ENCODE measurements around the gene MLIP.

The MLIP gene

DNA sequence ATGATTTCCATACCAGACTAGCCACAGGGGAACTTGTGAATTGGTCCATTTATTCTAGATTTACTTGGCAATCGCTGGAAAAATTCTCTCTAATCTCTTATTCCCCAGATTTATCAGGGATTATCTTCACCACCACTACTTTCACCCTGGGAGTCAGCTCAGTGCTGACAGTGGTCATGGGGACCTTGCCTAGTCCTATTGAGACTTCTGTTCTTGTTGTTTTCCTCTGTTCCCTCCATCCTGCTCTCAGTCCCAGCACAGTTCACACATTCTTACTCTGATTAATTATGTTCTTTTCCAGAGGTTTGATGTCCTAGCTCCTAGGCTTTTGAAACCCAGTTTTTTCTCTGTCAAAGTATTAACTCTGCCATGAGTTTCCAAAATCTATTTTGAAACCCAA lies 103.0 kb downstream of the MLIP start:
- no CpG with 5 or more reads among the region's 1 CpG for WGBS (ENCODE audit: extremely low coverage, insufficient coverage, insufficient read length)
- no peak overlapping the region for H3K9ac ChIP-seq (ENCODE audit: low read length)

DNA sequence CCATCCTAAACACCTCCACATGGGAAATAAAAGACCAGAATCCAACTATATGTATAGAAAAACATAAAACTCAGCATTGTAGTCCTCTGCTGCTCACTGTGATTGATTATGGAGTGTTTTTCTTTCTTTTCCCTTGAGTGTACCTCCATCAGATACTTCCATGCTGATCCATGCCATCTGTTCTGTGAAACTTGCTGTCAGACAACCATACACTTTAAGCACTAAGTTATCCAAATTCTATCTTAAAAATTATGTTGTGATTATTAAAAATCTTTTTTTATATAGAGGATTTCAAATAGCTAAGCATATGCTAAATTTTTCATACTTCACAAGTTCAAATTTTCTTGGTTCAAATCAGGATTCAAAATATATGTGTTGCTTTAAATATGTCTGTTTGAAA lies 105.1 kb downstream of the MLIP start:
- no peaks in the 10 kb centered on the region for H3K79me2 ChIP-seq (ENCODE audit: control insufficient read depth, insufficient read depth, low read length, poor library complexity)

More for the DNA sequence above, 103.0 kb downstream of the MLIP start:
- H3K23ac ChIP-seq (ENCODE audit: low read length), result no peak overlapping the region
- H3K27me3 ChIP-seq (ENCODE audit: insufficient read depth, low read length), result no peaks in the 10 kb centered on the region
- no peak overlapping the region for H3K4me2 ChIP-seq (ENCODE audit: low read length)
- H3K4me3 ChIP-seq (ENCODE audit: low read depth, low read length), result no peak overlapping the region
- H2AFZ ChIP-seq (ENCODE audit: insufficient read depth, low read length, poor library complexity), result no peak overlapping the region
- H4K8ac ChIP-seq (ENCODE audit: low read depth, low read length), result no peak overlapping the region
- H3K27ac ChIP-seq (ENCODE audit: low read depth, low read length), result no peak overlapping the region
- no peak overlapping the region for H2BK12ac ChIP-seq (ENCODE audit: low read length)
- H2BK5ac ChIP-seq (ENCODE audit: low read depth, low read length, poor library complexity), result no peak overlapping the region
- H3K14ac ChIP-seq (ENCODE audit: low read length), result no peak overlapping the region
- no peak overlapping the region for H4K12ac ChIP-seq (ENCODE audit: low read depth, low read length)
- no peak for DNase-seq
- no peak overlapping the region for H2BK120ac ChIP-seq (ENCODE audit: insufficient read depth, low read length, poor library complexity)
- H3K9me3 ChIP-seq (ENCODE audit: insufficient read depth, low read depth, low read length), result no peaks in the 10 kb centered on the region
- no peaks in the 10 kb centered on the region for H3K79me1 ChIP-seq (ENCODE audit: low read length)
- no peaks in the 10 kb centered on the region for H3K79me2 ChIP-seq (ENCODE audit: control insufficient read depth, insufficient read depth, low read length, poor library complexity)
- no peaks in the 10 kb centered on the region for H3K36me3 ChIP-seq (ENCODE audit: control insufficient read depth in 1 of 2, insufficient read depth in 2 of 2, low read length in 2 of 2)
- no peak overlapping the region for H4K91ac ChIP-seq (ENCODE audit: low read depth, low read length)
- no peak overlapping the region for H2AK5ac ChIP-seq (ENCODE audit: low read length)
- no peaks in the 10 kb centered on the region for H3K4me1 ChIP-seq (ENCODE audit: control insufficient read depth in 1 of 2, insufficient read depth in 2 of 2, low read length in 2 of 2)
- no peak overlapping the region for H3K18ac ChIP-seq (ENCODE audit: low read length)
- no peak overlapping the region for H3K4ac ChIP-seq (ENCODE audit: low read depth, low read length)

DNA sequence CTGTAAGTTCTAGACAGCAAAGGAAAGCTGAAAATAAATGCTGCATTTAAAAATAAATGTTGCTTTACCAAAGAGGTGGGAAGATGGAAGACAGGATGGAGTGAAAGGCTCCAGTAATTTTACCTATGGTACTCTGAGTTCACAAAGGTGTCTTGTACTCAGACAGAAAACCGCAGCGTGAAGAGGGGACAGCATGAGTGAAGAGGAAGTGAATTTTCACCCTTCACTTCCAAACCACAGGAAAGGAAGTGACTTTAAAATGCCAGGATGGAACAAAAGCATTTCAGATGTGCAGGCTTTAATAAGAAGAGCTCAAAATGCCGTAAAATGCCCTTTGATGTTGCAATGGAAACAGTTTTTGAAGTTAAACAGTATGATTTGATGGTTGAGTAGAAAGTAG lies 105.8 kb downstream of the MLIP start:
- WGBS (ENCODE audit: extremely low coverage, insufficient coverage, insufficient read length), result no CpG with 5 or more reads among the region's 3 CpGs
- Histone ChIP-seq H3K4me3 (ENCODE audit: low read depth, low read length) (no peak overlapping the region), H3K36me3 (ENCODE audit: control insufficient read depth in 1 of 2, insufficient read depth in 2 of 2, low read length in 2 of 2) (no peaks in the 10 kb centered on the region), H3K4me1 (ENCODE audit: control insufficient read depth in 1 of 2, insufficient read depth in 2 of 2, low read length in 2 of 2) (no peaks in the 10 kb centered on the region), H3K18ac (ENCODE audit: low read length) (no peak overlapping the region), H3K4ac (ENCODE audit: low read depth, low read length) (no peak overlapping the region), H4K91ac (ENCODE audit: low read depth, low read length) (no peak overlapping the region), H3K14ac (ENCODE audit: low read length) (no peak overlapping the region), H2AFZ (ENCODE audit: insufficient read depth, low read length, poor library complexity) (no peak overlapping the region), H3K79me1 (ENCODE audit: low read length) (no peaks in the 10 kb centered on the region), H2BK12ac (ENCODE audit: low read length) (no peak overlapping the region), H3K79me2 (ENCODE audit: control insufficient read depth, insufficient read depth, low read length, poor library complexity) (no peaks in the 10 kb centered on the region), H3K9me3 (ENCODE audit: insufficient read depth, low read depth, low read length) (no peaks in the 10 kb centered on the region), H4K12ac (ENCODE audit: low read depth, low read length) (no peak overlapping the region), H2BK5ac (ENCODE audit: low read depth, low read length, poor library complexity) (no peak overlapping the region), H4K8ac (ENCODE audit: low read depth, low read length) (no peak overlapping the region), H3K27me3 (ENCODE audit: insufficient read depth, low read length) (no peaks in the 10 kb centered on the region), H3K27ac (ENCODE audit: low read depth, low read length) (no peak overlapping the region), H2BK120ac (ENCODE audit: insufficient read depth, low read length, poor library complexity) (no peak overlapping the region), H3K9ac (ENCODE audit: low read length) (no peak overlapping the region), H3K4me2 (ENCODE audit: low read length) (no peak overlapping the region), H2AK5ac (ENCODE audit: low read length) (no peak overlapping the region), H3K23ac (ENCODE audit: low read length) (no peak overlapping the region)
- DNase-seq, result no peak

More for the DNA sequence above, 105.1 kb downstream of the MLIP start:
- H4K8ac ChIP-seq (ENCODE audit: low read depth, low read length), result no peak overlapping the region
- H3K27ac ChIP-seq (ENCODE audit: low read depth, low read length), result no peak overlapping the region
- no peaks in the 10 kb centered on the region for H3K9me3 ChIP-seq (ENCODE audit: insufficient read depth, low read depth, low read length)
- H3K79me1 ChIP-seq (ENCODE audit: low read length), result no peaks in the 10 kb centered on the region
- no peaks in the 10 kb centered on the region for H3K4me1 ChIP-seq (ENCODE audit: control insufficient read depth in 1 of 2, insufficient read depth in 2 of 2, low read length in 2 of 2)
- H3K14ac ChIP-seq (ENCODE audit: low read length), result no peak overlapping the region
- H3K4me2 ChIP-seq (ENCODE audit: low read length), result no peak overlapping the region
- no peak overlapping the region for H4K12ac ChIP-seq (ENCODE audit: low read depth, low read length)
- no peak overlapping the region for H2BK12ac ChIP-seq (ENCODE audit: low read length)
- no peak overlapping the region for H3K4ac ChIP-seq (ENCODE audit: low read depth, low read length)
- H3K23ac ChIP-seq (ENCODE audit: low read length), result no peak overlapping the region
- H3K9ac ChIP-seq (ENCODE audit: low read length), result no peak overlapping the region
- no peak overlapping the region for H4K91ac ChIP-seq (ENCODE audit: low read depth, low read length)
- no peak overlapping the region for H3K4me3 ChIP-seq (ENCODE audit: low read depth, low read length)
- H3K18ac ChIP-seq (ENCODE audit: low read length), result no peak overlapping the region
- no peak overlapping the region for H2AFZ ChIP-seq (ENCODE audit: insufficient read depth, low read length, poor library complexity)
- no peak overlapping the region for H2BK5ac ChIP-seq (ENCODE audit: low read depth, low read length, poor library complexity)
- no peaks in the 10 kb centered on the region for H3K36me3 ChIP-seq (ENCODE audit: control insufficient read depth in 1 of 2, insufficient read depth in 2 of 2, low read length in 2 of 2)
- H2AK5ac ChIP-seq (ENCODE audit: low read length), result no peak overlapping the region
- DNase-seq, result no peak
- H3K27me3 ChIP-seq (ENCODE audit: insufficient read depth, low read length), result no peaks in the 10 kb centered on the region
- H2BK120ac ChIP-seq (ENCODE audit: insufficient read depth, low read length, poor library complexity), result no peak overlapping the region

DNA sequence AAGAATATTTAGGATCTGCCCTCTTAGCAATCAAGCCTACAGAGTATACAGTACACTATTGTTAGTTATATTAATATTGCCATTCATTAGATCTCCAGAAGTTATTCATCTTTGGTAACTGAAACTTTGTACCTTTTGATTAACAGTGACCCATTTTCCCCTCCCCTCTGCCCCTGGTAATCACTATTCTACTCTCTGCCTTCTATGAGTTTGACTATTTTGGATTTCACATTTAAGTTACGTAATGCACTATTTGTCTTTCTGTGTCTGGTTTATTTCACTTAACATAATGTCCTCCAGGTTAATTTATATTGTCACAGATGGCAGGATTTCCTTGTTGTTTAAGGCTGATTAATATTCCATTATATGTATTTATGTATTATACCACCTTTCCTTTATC lies 111.0 kb downstream of the MLIP start:
- Histone ChIP-seq H3K14ac (ENCODE audit: low read length) (no peak overlapping the region), H3K4me1 (ENCODE audit: control insufficient read depth in 1 of 2, insufficient read depth in 2 of 2, low read length in 2 of 2) (no peaks in the 10 kb centered on the region), H3K4me2 (ENCODE audit: low read length) (no peak overlapping the region), H3K23ac (ENCODE audit: low read length) (no peak overlapping the region), H4K91ac (ENCODE audit: low read depth, low read length) (no peak overlapping the region), H2AK5ac (ENCODE audit: low read length) (no peak overlapping the region), H3K9me3 (ENCODE audit: insufficient read depth, low read depth, low read length) (no peaks in the 10 kb centered on the region), H3K9ac (ENCODE audit: low read length) (no peak overlapping the region), H3K79me2 (ENCODE audit: control insufficient read depth, insufficient read depth, low read length, poor library complexity) (no peaks in the 10 kb centered on the region), H3K4me3 (ENCODE audit: low read depth, low read length) (no peak overlapping the region), H3K36me3 (ENCODE audit: control insufficient read depth in 1 of 2, insufficient read depth in 2 of 2, low read length in 2 of 2) (no peaks in the 10 kb centered on the region), H3K27me3 (ENCODE audit: insufficient read depth, low read length) (no peaks in the 10 kb centered on the region), H3K79me1 (ENCODE audit: low read length) (no peaks in the 10 kb centered on the region), H3K4ac (ENCODE audit: low read depth, low read length) (no peak overlapping the region), H2BK120ac (ENCODE audit: insufficient read depth, low read length, poor library complexity) (no peak overlapping the region), H4K12ac (ENCODE audit: low read depth, low read length) (no peak overlapping the region), H2BK12ac (ENCODE audit: low read length) (no peak overlapping the region), H2AFZ (ENCODE audit: insufficient read depth, low read length, poor library complexity) (no peak overlapping the region), H3K27ac (ENCODE audit: low read depth, low read length) (no peak overlapping the region), H3K18ac (ENCODE audit: low read length) (no peak overlapping the region), H2BK5ac (ENCODE audit: low read depth, low read length, poor library complexity) (no peak overlapping the region), H4K8ac (ENCODE audit: low read depth, low read length) (no peak overlapping the region)
- no peak for DNase-seq
- no CpG with 5 or more reads among the region's 1 CpG for WGBS (ENCODE audit: extremely low coverage, insufficient coverage, insufficient read length)
